GM12878 (cell line): Measurements from ENCODE around the gene TP73. TPM values are rescaled to one million over a fixed set of nuclear protein-coding genes. Genes with fewer than 3 reads are reported as not detected.

ENCODE experiments used
- ATAC-seq: fragments of 200-7000 bp; cut with Tn5 transposase; 3 replicates; pipeline ENCODE4 v1.9.1; 2020; ENCODE audit warnings: mild to moderate bottlenecking, moderate library complexity
- BruUV-seq: library from RNA; stranded (reverse); fragments of 400-500 nt; replicated peaks from 2 replicates; lab custom pipeline; 2021; lab: Mats Ljungman, UMichigan
- CTCF ChIA-PET: fragments of 300-600 bp; sonication (Branson Sonifier 250); formaldehyde crosslinking; extraction: SDS; loops from one replicate; lab custom pipeline; 2021; ENCODE audit warnings: inconsistent platforms; lab: Yijun Ruan, JAX
- POLR2A ChIA-PET: fragments of 350-600 bp; formaldehyde crosslinking; extraction: SDS; loops from one replicate; lab custom pipeline; 2021; ENCODE audit warnings: inconsistent platforms; lab: Charles Lee
- RAD21 ChIA-PET: fragments of 300-600 bp; sonication (Branson Sonifier 250); formaldehyde crosslinking; loops from one replicate; lab custom pipeline; 2023; ENCODE audit warnings: antibody characterized with exemption; ENCODE audit not compliant: unreplicated experiment; lab: Charles Lee
- SMC1A ChIA-PET: fragments of 300-600 bp; sonication (Branson Sonifier 250); formaldehyde crosslinking; loops from one replicate; lab custom pipeline; 2023; ENCODE audit not compliant: unreplicated experiment, uncharacterized antibody; lab: Charles Lee
- DNase-seq: peaks from one replicate; pipeline ENCODE4 v3.0.0-alpha.2; 2011; ENCODE audit warnings: low read depth, low spot score
- FAIRE-seq: peaks from 3 replicates; lab custom pipeline; 2011; peaks lifted over from hg19 to GRCh38; lab: Jason Lieb, UNC
- H2AFZ ChIP-seq: 2 replicates; pipeline ENCODE4 v1.6.0; 2011; ENCODE audit warnings: low read depth, low read length, control low read depth; ENCODE audit not compliant: control insufficient read depth
- H3K27ac ChIP-seq: 2 replicates; pipeline ENCODE4 v1.5.1; 2011; ENCODE audit warnings: control low read depth; ENCODE audit not compliant: control insufficient read depth, insufficient read depth
- H3K27me3 ChIP-seq, 2 experiments: replicated peaks in 1 of 2; 2 replicates each; pipeline versions ENCODE4 v1.6.0 to v1.6.1; 2011; ENCODE audit warnings: low read length in 1 of 2; ENCODE audit not compliant: control insufficient read depth in 2 of 2, insufficient read depth in 2 of 2
- H3K36me3 ChIP-seq, 2 experiments: 2 replicates each; pipeline ENCODE4 v1.5.1; 2011; ENCODE audit warnings: low read length in 1 of 2; ENCODE audit not compliant: control insufficient read depth in 2 of 2, insufficient read depth in 2 of 2
- H3K4me1 ChIP-seq: 2 replicates; pipeline ENCODE4 v1.6.1; 2011; ENCODE audit warnings: mild to moderate bottlenecking, low read length, moderate library complexity, mixed read lengths; ENCODE audit not compliant: control insufficient read depth, insufficient read depth
- H3K4me2 ChIP-seq: 2 replicates; pipeline ENCODE4 v1.6.0; 2011; ENCODE audit warnings: control low read depth; ENCODE audit not compliant: control insufficient read depth, insufficient read depth
- H3K4me3 ChIP-seq: fragments of 200-600 bp; sonication (generic); 2 replicates; pipeline ENCODE4 v1.5.1; 2016
- H3K79me2 ChIP-seq: 2 replicates; pipeline ENCODE4 v1.6.0; 2011; ENCODE audit warnings: low read length; ENCODE audit not compliant: control insufficient read depth, insufficient read depth
- H3K9ac ChIP-seq: 2 replicates; pipeline ENCODE4 v1.8.0; 2011; ENCODE audit warnings: low read length, control low read depth, mixed read lengths; ENCODE audit not compliant: control insufficient read depth, insufficient read depth
- H3K9me3 ChIP-seq: replicated peaks from 3 replicates; pipeline ENCODE4 v1.5.1; 2011; ENCODE audit warnings: mild to moderate bottlenecking, low read length; ENCODE audit not compliant: control insufficient read depth, insufficient read depth
- H4K20me1 ChIP-seq: 2 replicates; pipeline ENCODE4 v1.6.0; 2011; ENCODE audit not compliant: control insufficient read depth, insufficient read depth
- CBX5 ChIP-seq: sonication (generic); IDR thresholded peaks from 2 replicates; pipeline ENCODE4 v1.6.1; 2016; ENCODE audit warnings: low read depth, moderate library complexity, mild to moderate bottlenecking, inconsistent platforms
- IRF3 ChIP-seq: fragments of 450-650 bp; IDR thresholded peaks from 2 replicates; pipeline ENCODE4 v1.6.1; 2014; ENCODE audit warnings: mild to moderate bottlenecking
- RAD51 ChIP-seq: fragments of 450-650 bp; IDR thresholded peaks from 2 replicates; pipeline ENCODE4 v1.6.1; 2016; ENCODE audit warnings: moderate library complexity, mild to moderate bottlenecking, inconsistent platforms
- SIX5 ChIP-seq: IDR thresholded peaks from 2 replicates; pipeline ENCODE4 v1.6.1; 2011; ENCODE audit warnings: mild to moderate bottlenecking, low read depth, low read length, moderate library complexity; ENCODE audit not compliant: severe bottlenecking
- SMAD5 ChIP-seq: IDR thresholded peaks from 2 replicates; pipeline ENCODE4 v1.6.1; 2016; ENCODE audit warnings: antibody characterized with exemption, low read depth
- SMC3 ChIP-seq: IDR thresholded peaks from 2 replicates; pipeline ENCODE4 v1.6.1; 2011; ENCODE audit warnings: low read length, improper control_type of control experiment, borderline replicate concordance
- SRF ChIP-seq, 2 experiments: IDR thresholded peaks; 2 replicates each; pipeline ENCODE4 v1.6.1; 2011; ENCODE audit warnings: low read depth in 2 of 2, low read length in 2 of 2, mild to moderate bottlenecking in 1 of 2, moderate library complexity in 1 of 2
- YY1 ChIP-seq: IDR thresholded peaks from 2 replicates; pipeline ENCODE4 v1.6.1; 2011; ENCODE audit warnings: low read depth, mild to moderate bottlenecking, low read length
- ZNF217 ChIP-seq: fragments of 450-650 bp; IDR thresholded peaks from 2 replicates; pipeline ENCODE4 v1.6.1; 2017; ENCODE audit warnings: antibody characterized with exemption, mild to moderate bottlenecking
- ZNF592 ChIP-seq: fragments of 450-650 bp; IDR thresholded peaks from 2 replicates; pipeline ENCODE4 v1.6.1; 2017; ENCODE audit warnings: mild to moderate bottlenecking, moderate library complexity
- WGBS: methylation state at CpG from one replicate; pipeline ENCODE4 v1.1.6; 2016; ENCODE audit warnings: low lambda C conversion rate; ENCODE audit not compliant: insufficient replicate concordance, insufficient coverage; ENCODE audit errors: missing lambda C conversion rate; 5-methylcytosine and 5-hydroxymethylcytosine counted together
- in situ Hi-C: fragments of 300-500 bp; cut with MboI; formaldehyde crosslinking; loops from 9 replicates; pipeline ENCODE4 v1.14.3; 2018; ENCODE audit warnings: mixed read lengths
- intact Hi-C: fragments of 100-400 bp; cut with micrococcal nuclease; formaldehyde crosslinking; loops from one replicate; pipeline ENCODE4 v1.14.2; 2022; ENCODE audit not compliant: unreplicated experiment
- polyA plus RNA-seq, 11 experiments: library from polyadenylated mRNA; depleted of rRNA in 4 of 11; unstranded in 6 of 11; stranded (reverse) in 5 of 11; fragments of >200 nt; fragmentation: Nextera tagmentation in 4 of 11; fragmentation: Illumina TruSeq in 1 of 11; extraction: Ambion mirVana in 4 of 11; extraction: Trizol in 1 of 11; gene quantifications; 1 replicate in 1 of 11; 2 replicates in 10 of 11; pipeline versions ENCODE4 v1.2.1 to v1.2.3, GENCODE V29; 2011 to 2016; ENCODE audit warnings: inconsistent platforms in 2 of 11, missing spikeins in 2 of 11, low read depth in 1 of 11
- total RNA-seq, 4 experiments: library from RNA; depleted of rRNA in 3 of 4; stranded (reverse); fragments of >200 nt in 3 of 4; fragmentation: Illumina TruSeq in 1 of 4; extraction: Trizol in 1 of 4; gene quantifications; 2 replicates each; pipeline versions ENCODE4 v1.2.1 to v1.2.3, GENCODE V29; 2013 to 2021
- TF ChIP-seq, protein P1 (sequence below): fragments of 450-650 bp; IDR thresholded peaks from 2 replicates; pipeline ENCODE4 v1.6.1; 2018; ENCODE audit warnings: mild to moderate bottlenecking, low read depth, moderate library complexity; ENCODE audit not compliant: partially characterized antibody

The TP73 gene
- total and polyA plus RNA-seq, 10 of the 15 experiments (the other 5 are each of a cell fraction or from before 2014, with no cell fraction given): 0.08 to 54.2 (median 14.9) TPM

GRCh38 chr1:3641046-3641760, 11.1 kb upstream of the TP73 start (continued):
- TF ChIP-seq ZNF592: no peak
- TF ChIP-seq SRF (IDR thresholded peaks at IDR 0.05; ENCODE audit: low read depth in 2 of 2, low read length in 2 of 2): no peak
- TF ChIP-seq RAD51: no peak
- TF ChIP-seq YY1: no peak
- TF ChIP-seq SMAD5: no peak
- TF ChIP-seq SMC3: no peak
- no peak for TF ChIP-seq CBX5

GRCh38 chr1:3641816-3642215, 10.5 kb upstream of the TP73 start:
- H3K9me3 ChIP-seq: no peaks in the 10 kb centered on the region
- ATAC-seq (no peak), FAIRE-seq (no peak), DNase-seq (no peak)
- H3K27ac ChIP-seq: no peak overlapping the region
- POLR2A ChIA-PET: interaction anchor here (0.6 kb wide), 2 partner anchors 10 to 1551 kb away, joined by 3 to 4 read pairs; no protein-coding TSS in a partner anchor
- no peak overlapping the region for H2AFZ ChIP-seq
- H3K4me1 ChIP-seq: no peaks in the 10 kb centered on the region
- H3K4me3 ChIP-seq: no peak overlapping the region
- no peak overlapping the region for H3K4me2 ChIP-seq
- CTCF ChIA-PET: no interaction called here
- peaks cover 7 to 15% of the 10 kb centered on the region in 2 experiments; a peak in 3 of 4 replicates for H3K36me3 ChIP-seq
- intact Hi-C loops (no loop called here), in situ Hi-C loops (no loop called here)
- no peaks in the 10 kb centered on the region for H4K20me1 ChIP-seq
- no TSS peak for BruUV-seq
- no peaks in the 10 kb centered on the region for H3K27me3 ChIP-seq
- no peak overlapping the region for H3K9ac ChIP-seq
- H3K79me2 ChIP-seq: no peaks in the 10 kb centered on the region
- RAD21 ChIA-PET: no interaction called here
- WGBS: 97% methylated on average over 11 of the region's 11 CpGs
- SMC1A ChIA-PET: no interaction called here
- TF ChIP-seq, protein P1, sequence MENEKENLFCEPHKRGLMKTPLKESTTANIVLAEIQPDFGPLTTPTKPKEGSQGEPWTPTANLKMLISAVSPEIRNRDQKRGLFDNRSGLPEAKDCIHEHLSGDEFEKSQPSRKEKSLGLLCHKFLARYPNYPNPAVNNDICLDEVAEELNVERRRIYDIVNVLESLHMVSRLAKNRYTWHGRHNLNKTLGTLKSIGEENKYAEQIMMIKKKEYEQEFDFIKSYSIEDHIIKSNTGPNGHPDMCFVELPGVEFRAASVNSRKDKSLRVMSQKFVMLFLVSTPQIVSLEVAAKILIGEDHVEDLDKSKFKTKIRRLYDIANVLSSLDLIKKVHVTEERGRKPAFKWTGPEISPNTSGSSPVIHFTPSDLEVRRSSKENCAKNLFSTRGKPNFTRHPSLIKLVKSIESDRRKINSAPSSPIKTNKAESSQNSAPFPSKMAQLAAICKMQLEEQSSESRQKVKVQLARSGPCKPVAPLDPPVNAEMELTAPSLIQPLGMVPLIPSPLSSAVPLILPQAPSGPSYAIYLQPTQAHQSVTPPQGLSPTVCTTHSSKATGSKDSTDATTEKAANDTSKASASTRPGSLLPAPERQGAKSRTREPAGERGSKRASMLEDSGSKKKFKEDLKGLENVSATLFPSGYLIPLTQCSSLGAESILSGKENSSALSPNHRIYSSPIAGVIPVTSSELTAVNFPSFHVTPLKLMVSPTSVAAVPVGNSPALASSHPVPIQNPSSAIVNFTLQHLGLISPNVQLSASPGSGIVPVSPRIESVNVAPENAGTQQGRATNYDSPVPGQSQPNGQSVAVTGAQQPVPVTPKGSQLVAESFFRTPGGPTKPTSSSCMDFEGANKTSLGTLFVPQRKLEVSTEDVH: no peak
- no peak for TF ChIP-seq IRF3
- TF ChIP-seq SIX5: no peak
- no peak for TF ChIP-seq ZNF217
- TF ChIP-seq SMC3: no peak
